Thoracic aorta (tissue), 2 donors: Measurements from ENCODE around the gene DNAH11. TPM values are rescaled to one million over a fixed set of nuclear protein-coding genes. Genes with fewer than 3 reads are reported as not detected.

Source experiments
- ATAC-seq: fragments of 150-250 bp; one replicate; pipeline ENCODE4 v1.8.0; 2017; ENCODE audit warnings: low read depth; ENCODE audit not compliant: insufficient number of reproducible peaks, low FRiP score
- DNase-seq: peaks from one replicate; pipeline ENCODE4 v3.0.0-alpha.2; 2020; ENCODE audit warnings: low spot score
- H3K27ac ChIP-seq, 2 donors: fragments of 200-600 bp; sonication (generic); 1 replicate in 1 of 2; 2 replicates in 1 of 2; pipeline ENCODE4 v1.5.1; 2016; ENCODE audit warnings: mild to moderate bottlenecking in 2 of 2, moderate library complexity in 2 of 2
- H3K27me3 ChIP-seq: fragments of 200-600 bp; sonication (generic); replicated peaks from 2 replicates; pipeline ENCODE4 v1.6.0; 2016; ENCODE audit warnings: mild to moderate bottlenecking; ENCODE audit not compliant: insufficient read depth
- H3K36me3 ChIP-seq: fragments of 200-600 bp; sonication (generic); one replicate; pipeline ENCODE4 v1.5.1; 2016
- H3K4me1 ChIP-seq, 2 donors: fragments of 200-600 bp; sonication (generic); 1 replicate in 1 of 2; 2 replicates in 1 of 2; pipeline versions ENCODE4 v1.5.1 to v1.6.0; 2016; ENCODE audit warnings: low read depth in 2 of 2, mild to moderate bottlenecking in 1 of 2; ENCODE audit not compliant: control insufficient read depth in 1 of 2
- H3K4me3 ChIP-seq: fragments of 200-600 bp; sonication (generic); 2 replicates; pipeline ENCODE4 v1.5.1; 2016; ENCODE audit warnings: mild to moderate bottlenecking
- H3K9me3 ChIP-seq: fragments of 200-600 bp; sonication (generic); 2 replicates; pipeline ENCODE4 v1.5.1; 2016
- CTCF ChIP-seq: fragments of 200-600 bp; sonication (generic); IDR thresholded peaks from one replicate; pipeline ENCODE4 v1.5.1; 2019; ENCODE audit warnings: antibody characterized with exemption
- total RNA-seq, 2 donors: library from RNA; depleted of rRNA; stranded (reverse); fragments of >200 nt; gene quantifications; one replicate each; pipeline versions ENCODE4 v1.1.0 to v1.2.3, GENCODE V29; 2016

The DNAH11 gene
- total RNA-seq, 2 donors from 2014 or later = 1.9 to 16.2 TPM

DNA sequence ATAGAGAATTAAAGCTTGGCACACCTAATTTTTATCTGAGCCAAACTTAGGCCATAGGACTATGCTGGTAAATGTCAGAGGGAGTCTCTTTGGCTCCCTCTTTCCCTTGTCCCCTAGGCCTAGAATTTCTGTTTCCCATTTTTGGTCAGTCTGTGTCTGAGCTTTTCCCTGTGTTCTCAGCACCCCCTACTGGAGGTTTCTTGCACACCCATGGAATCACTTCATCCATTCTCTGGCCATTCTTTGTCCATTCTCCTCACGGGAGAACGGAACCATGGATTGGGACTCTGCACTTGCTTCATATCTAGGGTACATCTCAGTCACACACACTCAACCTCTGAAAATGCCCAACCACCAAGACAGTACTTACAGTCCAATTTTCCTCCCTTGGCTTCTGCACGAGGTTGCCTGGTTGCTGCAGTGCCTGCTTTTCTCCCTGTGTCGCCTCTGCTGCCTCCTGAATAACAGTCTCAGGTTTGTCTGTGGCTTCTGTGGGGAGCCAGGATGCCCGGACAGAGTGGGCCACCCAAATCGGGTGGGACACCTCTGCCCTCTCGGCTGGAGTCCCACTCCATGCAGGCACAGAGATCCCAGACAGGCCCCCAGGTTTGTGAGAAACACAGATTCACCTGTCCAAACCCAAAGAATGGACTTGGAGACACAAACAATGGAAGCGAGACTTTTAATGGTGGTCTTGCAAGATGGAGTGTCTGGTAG lies 35.1 kb upstream of the DNAH11 start:
- Histone ChIP-seq H3K27me3 (no peaks in the 10 kb centered on the region), H3K4me1 (no peaks in the 10 kb centered on the region), H3K27ac (no peak overlapping the region), H3K36me3 (peaks cover 8% of the 10 kb centered on the region), H3K4me3 (no peak overlapping the region), H3K9me3 (no peaks in the 10 kb centered on the region)
- DNase-seq (no peak), ATAC-seq (no peak)
- peak; percentile 47 for TF ChIP-seq CTCF

GRCh38 chr7:21508538-21508937 lies 34.3 kb upstream of the DNAH11 start:
- H3K36me3 ChIP-seq = peaks cover 8% of the 10 kb centered on the region
- no peaks in the 10 kb centered on the region for H3K9me3 ChIP-seq
- no peak overlapping the region for H3K27ac ChIP-seq
- no peaks in the 10 kb centered on the region for H3K4me1 ChIP-seq
- DNase-seq (no peak), ATAC-seq (no peak)
- H3K27me3 ChIP-seq = no peaks in the 10 kb centered on the region
- no peak overlapping the region for H3K4me3 ChIP-seq
- TF ChIP-seq CTCF = no peak

DNA sequence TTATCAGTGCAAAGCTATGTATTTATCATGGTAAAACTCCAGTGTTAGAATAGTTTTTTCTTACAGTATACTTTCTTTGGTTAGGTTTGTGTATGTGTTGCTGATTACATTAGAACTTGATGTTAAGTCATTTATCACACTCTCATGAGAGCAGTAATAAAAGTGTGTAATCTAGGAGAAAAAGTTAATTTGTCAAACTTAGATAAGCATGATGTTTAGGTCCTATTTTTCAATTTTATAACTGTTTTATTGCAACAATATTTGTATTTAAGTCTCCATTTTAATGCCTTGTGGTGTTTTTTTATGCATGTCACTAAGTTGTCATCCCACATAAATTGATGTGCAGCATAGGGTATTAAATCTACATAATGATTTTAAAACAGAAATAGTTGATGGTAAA lies 28.8 kb upstream of the DNAH11 start:
- Histone ChIP-seq H3K4me1 (no peaks in the 10 kb centered on the region), H3K36me3 (peaks cover 8% of the 10 kb centered on the region), H3K9me3 (no peaks in the 10 kb centered on the region), H3K4me3 (no peak overlapping the region), H3K27ac (no peak overlapping the region), H3K27me3 (no peaks in the 10 kb centered on the region)
- DNase-seq (no peak), ATAC-seq (no peak)
- TF ChIP-seq CTCF = no peak

- Histone ChIP-seq H3K36me3 (no peaks in the 10 kb centered on the region), H3K27ac (no peak overlapping the region), H3K9me3 (no peaks in the 10 kb centered on the region), H3K27me3 (no peaks in the 10 kb centered on the region), H3K4me3 (no peak overlapping the region), H3K4me1 (no peaks in the 10 kb centered on the region)
- DNase-seq (no peak), ATAC-seq (no peak)
- TF ChIP-seq CTCF = no peak
These were observed 18.2 kb upstream of the DNAH11 start for GRCh38 chr7:21524680-21525079.

DNA sequence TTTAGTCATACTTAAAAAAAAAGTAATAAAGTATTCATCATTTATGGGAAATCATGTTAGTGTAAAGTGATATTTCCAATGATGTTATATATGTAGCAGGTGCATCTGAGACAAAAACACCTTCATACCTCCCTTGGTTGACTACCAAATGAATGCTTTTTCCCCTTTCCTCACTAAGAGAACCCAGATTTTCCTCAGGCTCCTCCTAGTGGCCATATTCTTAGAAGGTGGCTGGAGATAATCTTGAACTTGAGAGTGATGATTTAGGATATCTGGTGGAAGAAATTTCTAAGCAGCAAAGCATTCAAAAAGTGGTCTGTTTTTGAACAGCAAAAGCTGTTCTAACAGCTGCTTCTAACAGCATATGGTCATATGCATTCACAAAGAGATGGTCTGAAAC lies 16.8 kb upstream of the DNAH11 start:
- no peak for DNase-seq
- H3K27me3 ChIP-seq = no peaks in the 10 kb centered on the region
- H3K9me3 ChIP-seq = no peaks in the 10 kb centered on the region
- ATAC-seq = no peak
- no peaks in the 10 kb centered on the region for H3K4me1 ChIP-seq
- TF ChIP-seq CTCF = peak; percentile 36
- no peak overlapping the region for H3K27ac ChIP-seq
- H3K4me3 ChIP-seq = no peak overlapping the region
- no peaks in the 10 kb centered on the region for H3K36me3 ChIP-seq
